RWPE1 (cell line): ENCODE data around the gene CAPN9.

Experiments used
- CTCF ChIA-PET: fragments of 350-600 bp; sonication (Branson Sonifier 250); formaldehyde crosslinking; extraction: SDS; loops from one replicate; lab custom pipeline; 2021; lab: Yijun Ruan, JAX
- POLR2A ChIA-PET: fragments of 400-600 bp; formaldehyde crosslinking; extraction: SDS; loops from one replicate; lab custom pipeline; 2020; ENCODE audit warnings: antibody characterized with exemption; ENCODE audit not compliant: low non-redundant PET; lab: Yijun Ruan, JAX
- DNase-seq: peaks from one replicate; pipeline ENCODE4 v3.0.0; 2012; ENCODE audit warnings: low spot score
- H3K27ac ChIP-seq: fragments of 450-650 bp; 2 replicates; pipeline ENCODE4 v1.5.1; 2017
- CTCF ChIP-seq: fragments of 450-650 bp; conservative IDR thresholded peaks from 2 replicates; pipeline ENCODE4 v1.5.1; 2017; ENCODE audit warnings: low read depth, mild to moderate bottlenecking

Gene CAPN9

GRCh38 chr1:230828421-230828820, 81.2 kb downstream of the CAPN9 start:
- POLR2A ChIA-PET: no interaction called here
- DNase-seq: no peak
- H3K27ac ChIP-seq: no peak overlapping the region
- CTCF ChIA-PET: no interaction called here
- no peak for TF ChIP-seq CTCF

GRCh38 chr1:230831771-230832170, 84.6 kb downstream of the CAPN9 start:
- H3K27ac ChIP-seq: no peak overlapping the region
- CTCF ChIA-PET: interaction anchor here (0.6 kb wide), 1 partner anchor 457 kb away, joined by 5 read pairs; no protein-coding TSS in a partner anchor
- POLR2A ChIA-PET: no interaction called here
- DNase-seq: no peak
- TF ChIP-seq CTCF: no peak

GRCh38 chr1:230832476-230832875, 85.3 kb downstream of the CAPN9 start:
- ChIA-PET CTCF (interaction anchor here (0.6 kb wide), 1 partner anchor 457 kb away, joined by 5 read pairs; no protein-coding TSS in a partner anchor), POLR2A (no interaction called here)
- no peak overlapping the region for H3K27ac ChIP-seq
- no peak for TF ChIP-seq CTCF
- DNase-seq: peak; percentile 22

GRCh38 chr1:230833511-230833910, 86.3 kb downstream of the CAPN9 start:
- ChIA-PET POLR2A (no interaction called here), CTCF (interaction anchor here (0.6 kb wide), 1 partner anchor 15 kb away, joined by 5 read pairs; no protein-coding TSS in a partner anchor)
- no peak for TF ChIP-seq CTCF
- no peak for DNase-seq
- no peak overlapping the region for H3K27ac ChIP-seq

- ChIA-PET POLR2A (no interaction called here), CTCF (interaction anchor here (0.6 kb wide), 1 partner anchor 36 kb away, joined by 5 read pairs; no protein-coding TSS in a partner anchor)
- TF ChIP-seq CTCF: no peak
- no peak for DNase-seq
- no peak overlapping the region for H3K27ac ChIP-seq
Observed at GRCh38 chr1:230834292-230834691, 87.1 kb downstream of the CAPN9 start.

- POLR2A ChIA-PET: no interaction called here
- no peak overlapping the region for H3K27ac ChIP-seq
- CTCF ChIA-PET: interaction anchor here (0.6 kb wide), 1 partner anchor 9 kb away, joined by 5 read pairs; no protein-coding TSS in a partner anchor
- no peak for TF ChIP-seq CTCF
- DNase-seq: no peak
Observed at GRCh38 chr1:230836347-230836746, 89.2 kb downstream of the CAPN9 start.
